H9 (cell line): ENCODE measurements around the gene ACYP2. TPM values are rescaled to one million over a fixed set of nuclear protein-coding genes. Genes with fewer than 3 reads are reported as not detected.

ENCODE experiments used
- DNase-seq: peaks from one replicate; pipeline ENCODE4 v3.0.0-alpha.2; 2017
- H2AFZ ChIP-seq: one replicate; pipeline ENCODE4 v1.6.1; 2013; ENCODE audit warnings: mild to moderate bottlenecking, low read length, control low read depth, moderate library complexity
- H2AK5ac ChIP-seq: 2 replicates; pipeline ENCODE4 v1.6.1; 2013; ENCODE audit warnings: low read length, control low read depth, mixed read lengths; ENCODE audit not compliant: insufficient read length
- H2BK120ac ChIP-seq: one replicate; pipeline ENCODE4 v1.6.1; 2013; ENCODE audit warnings: low read depth, mild to moderate bottlenecking, low read length, control low read depth, inconsistent platforms; ENCODE audit not compliant: poor library complexity, severe bottlenecking
- H2BK12ac ChIP-seq: 2 replicates; pipeline ENCODE4 v1.6.1; 2013; ENCODE audit warnings: low read length, control low read depth, mixed read lengths, low read depth; ENCODE audit not compliant: insufficient read length
- H2BK15ac ChIP-seq: 2 replicates; pipeline ENCODE4 v1.6.1; 2013; ENCODE audit warnings: low read depth, low read length, control low read depth
- H2BK20ac ChIP-seq: one replicate; pipeline ENCODE4 v1.6.1; 2013; ENCODE audit warnings: low read depth, mild to moderate bottlenecking, low read length, control low read depth, inconsistent platforms; ENCODE audit not compliant: poor library complexity, severe bottlenecking
- H2BK5ac ChIP-seq: 2 replicates; pipeline ENCODE4 v1.6.1; 2013; ENCODE audit warnings: low read length, control low read depth, mixed read lengths; ENCODE audit not compliant: insufficient read length
- H3K14ac ChIP-seq: 2 replicates; pipeline ENCODE4 v1.6.1; 2013; ENCODE audit warnings: low read length, control low read depth; ENCODE audit not compliant: insufficient read depth
- H3K18ac ChIP-seq: 2 replicates; pipeline ENCODE4 v1.6.1; 2013; ENCODE audit warnings: low read depth, mild to moderate bottlenecking, mixed read lengths, low read length, control low read depth; ENCODE audit not compliant: insufficient read length
- H3K23ac ChIP-seq: 2 replicates; pipeline ENCODE4 v1.6.1; 2013; ENCODE audit warnings: low read length, control low read depth, mixed read lengths, low read depth; ENCODE audit not compliant: insufficient read length
- H3K23me2 ChIP-seq: 2 replicates; pipeline ENCODE4 v1.6.1; 2013; ENCODE audit warnings: low read depth, mild to moderate bottlenecking, mixed read lengths, low read length, control low read depth; ENCODE audit not compliant: insufficient read length, poor library complexity, severe bottlenecking
- H3K27ac ChIP-seq: 2 replicates; pipeline ENCODE4 v1.5.1; 2013; ENCODE audit warnings: low read length, control low read depth, mixed read lengths, low read depth; ENCODE audit not compliant: insufficient read length
- H3K27me3 ChIP-seq: 2 replicates; pipeline ENCODE4 v1.6.1; 2013; ENCODE audit warnings: low read length, control low read depth, inconsistent platforms; ENCODE audit not compliant: insufficient read depth
- H3K4ac ChIP-seq: 2 replicates; pipeline ENCODE4 v1.6.1; 2013; ENCODE audit warnings: low read depth, mild to moderate bottlenecking, control low read depth, inconsistent platforms, low read length, moderate library complexity
- H3K4me1 ChIP-seq: 2 replicates; pipeline ENCODE4 v1.6.1; 2013; ENCODE audit warnings: low read length, control low read depth, inconsistent platforms; ENCODE audit not compliant: insufficient read depth
- H3K4me2 ChIP-seq: 2 replicates; pipeline ENCODE4 v1.6.1; 2013; ENCODE audit warnings: low read length, control low read depth, mixed read lengths; ENCODE audit not compliant: insufficient read length, insufficient read depth
- H3K56ac ChIP-seq: 2 replicates; pipeline ENCODE4 v1.6.1; 2013; ENCODE audit warnings: low read depth, mild to moderate bottlenecking, mixed read lengths, low read length, control low read depth; ENCODE audit not compliant: insufficient read length
- H3K79me1 ChIP-seq: 2 replicates; pipeline ENCODE4 v1.6.1; 2013; ENCODE audit warnings: low read depth, mild to moderate bottlenecking, moderate library complexity, low read length, control low read depth, inconsistent platforms; ENCODE audit not compliant: insufficient read depth, poor library complexity, severe bottlenecking
- H3K79me2 ChIP-seq: 2 replicates; pipeline ENCODE4 v1.6.1; 2013; ENCODE audit warnings: low read length, control low read depth, inconsistent platforms; ENCODE audit not compliant: insufficient read depth
- H3K9ac ChIP-seq: 2 replicates; pipeline ENCODE4 v1.6.1; 2013; ENCODE audit warnings: low read length, control low read depth, mixed read lengths; ENCODE audit not compliant: insufficient read length; ENCODE audit errors: extremely low read depth
- H3K9me3 ChIP-seq: one replicate; pipeline ENCODE4 v1.6.1; 2013; ENCODE audit warnings: low read depth, low read length, inconsistent platforms; ENCODE audit not compliant: control insufficient read depth
- H3T11ph ChIP-seq: one replicate; pipeline ENCODE4 v1.6.1; 2013; ENCODE audit warnings: mild to moderate bottlenecking, low read length, control low read depth, inconsistent platforms
- H4K20me1 ChIP-seq: one replicate; pipeline ENCODE4 v1.6.1; 2013; ENCODE audit not compliant: control insufficient read depth, insufficient read length, insufficient read depth
- H4K5ac ChIP-seq: 2 replicates; pipeline ENCODE4 v1.6.1; 2013; ENCODE audit warnings: low read depth, mild to moderate bottlenecking, mixed read lengths, low read length, control low read depth; ENCODE audit not compliant: insufficient read length
- H4K8ac ChIP-seq: replicated peaks from 2 replicates; pipeline ENCODE4 v1.6.1; 2013; ENCODE audit warnings: low read length, control low read depth, mixed read lengths, low read depth; ENCODE audit not compliant: insufficient read length
- H4K91ac ChIP-seq: 2 replicates; pipeline ENCODE4 v1.6.1; 2013; ENCODE audit warnings: low read depth, mild to moderate bottlenecking, moderate library complexity, mixed read lengths, low read length, control low read depth; ENCODE audit not compliant: insufficient read length
- H3K27ac Mint-ChIP-seq, 3 experiments: 2 replicates in 2 of 3; 3 replicates in 1 of 3; pipeline ENCODE4 v1.8.0; 2020 to 2021; ENCODE audit warnings: mixed read lengths in 3 of 3, mild to moderate bottlenecking in 1 of 3, moderate library complexity in 1 of 3
- H3K27me3 Mint-ChIP-seq: 2 replicates; pipeline ENCODE4 v1.8.0; 2021; ENCODE audit warnings: low read depth, mild to moderate bottlenecking, moderate library complexity, mixed read lengths
- H3K36me3 Mint-ChIP-seq, 3 experiments: 2 replicates in 2 of 3; 3 replicates in 1 of 3; pipeline ENCODE4 v1.8.0; 2020 to 2021; ENCODE audit warnings: low read depth in 3 of 3, mixed read lengths in 3 of 3; ENCODE audit not compliant: insufficient read depth in 1 of 3
- H3K4me1 Mint-ChIP-seq, 2 experiments: 2 replicates each; pipeline ENCODE4 v1.8.0; 2020; ENCODE audit warnings: mixed read lengths in 2 of 2
- H3K4me3 Mint-ChIP-seq, 2 experiments: 2 replicates in 1 of 2; 3 replicates in 1 of 2; pipeline ENCODE4 v1.8.0; 2020 to 2021; ENCODE audit warnings: mild to moderate bottlenecking in 2 of 2, mixed read lengths in 2 of 2, moderate library complexity in 1 of 2
- H3K9me3 Mint-ChIP-seq, 2 experiments: 2 replicates in 1 of 2; 3 replicates in 1 of 2; pipeline ENCODE4 v1.8.0; 2020; ENCODE audit warnings: mild to moderate bottlenecking in 2 of 2, mixed read lengths in 2 of 2, moderate library complexity in 1 of 2
- WGBS: extraction: QIAGEN DNeasy Blood & Tissue Kit; methylation state at CpG from one replicate; pipeline ENCODE4 v1.1.7; 2013; ENCODE audit warnings: missing lambda C conversion rate, low lambda C conversion rate, mixed read lengths; ENCODE audit not compliant: insufficient read length; ENCODE audit errors: extremely low coverage; 5-methylcytosine and 5-hydroxymethylcytosine counted together
- total RNA-seq: library from RNA; stranded (reverse); gene quantifications from 2 replicates; pipeline ENCODE4 v1.2.1, GENCODE V29; 2021
- TF ChIP-seq, protein P1 (sequence below): fragments of 200-600 bp; sonication (generic); conservative IDR thresholded peaks from 3 replicates; pipeline ENCODE4 v1.8.0; 2021; ENCODE audit warnings: antibody characterized with exemption, mild to moderate bottlenecking

The ACYP2 gene
- total RNA-seq, 1 experiment from 2014 or later, result 3.2 TPM

DNA sequence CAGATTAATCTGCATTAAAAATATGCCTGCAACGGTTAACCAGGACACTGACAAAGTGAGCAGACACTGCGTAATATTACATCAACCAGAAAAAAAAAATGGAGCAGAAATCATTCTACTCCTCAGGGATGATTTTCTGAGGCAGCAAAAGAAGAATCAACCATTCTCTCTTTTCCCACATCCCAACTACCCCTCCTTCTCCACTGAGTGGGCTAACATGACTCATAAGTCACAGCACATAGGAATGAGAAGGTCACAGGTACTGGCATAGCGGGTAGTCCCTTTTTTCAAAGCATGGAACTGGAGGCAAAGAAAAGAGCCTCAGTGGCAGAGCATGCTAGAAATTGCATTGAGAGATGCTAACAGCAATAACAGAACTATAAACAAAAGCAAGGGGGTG is 194.9 kb downstream of the ACYP2 start:
- no peak overlapping the region for H2BK120ac ChIP-seq
- no peak overlapping the region for H3K27ac Mint-ChIP-seq
- no peak overlapping the region for H3K18ac ChIP-seq
- H3K9ac ChIP-seq, result no peak overlapping the region
- no peak overlapping the region for H3K14ac ChIP-seq
- H3K27ac ChIP-seq, result no peak overlapping the region
- no peaks in the 10 kb centered on the region for H3K79me1 ChIP-seq
- H3K23ac ChIP-seq, result no peak overlapping the region
- H3T11ph ChIP-seq, result no peak overlapping the region
- no peak overlapping the region for H3K4me3 Mint-ChIP-seq
- H3K4me1 ChIP-seq, result no peaks in the 10 kb centered on the region
- no peak for DNase-seq
- no peak overlapping the region for H2BK20ac ChIP-seq
- H2AK5ac ChIP-seq, result no peak overlapping the region
- H3K23me2 ChIP-seq, result no peaks in the 10 kb centered on the region
- no peaks in the 10 kb centered on the region for H3K36me3 Mint-ChIP-seq
- no peak overlapping the region for H4K91ac ChIP-seq
- no peaks in the 10 kb centered on the region; the same call in 1 of the 2 replicates for H3K27me3 ChIP-seq
- no peaks in the 10 kb centered on the region for H3K9me3 Mint-ChIP-seq
- no CpG with 5 or more reads among the region's 3 CpGs for WGBS
- no peak overlapping the region for H3K56ac ChIP-seq
- H3K4me2 ChIP-seq, result no peak overlapping the region
- no peak overlapping the region for H2AFZ ChIP-seq
- H4K5ac ChIP-seq, result no peak overlapping the region
- no peak overlapping the region for H2BK12ac ChIP-seq
- H3K4me1 Mint-ChIP-seq, result no peaks in the 10 kb centered on the region
- H3K4ac ChIP-seq, result no peak overlapping the region
- no peaks in the 10 kb centered on the region for H4K20me1 ChIP-seq
- H3K79me2 ChIP-seq, result no peaks in the 10 kb centered on the region
- TF ChIP-seq, protein P1, sequence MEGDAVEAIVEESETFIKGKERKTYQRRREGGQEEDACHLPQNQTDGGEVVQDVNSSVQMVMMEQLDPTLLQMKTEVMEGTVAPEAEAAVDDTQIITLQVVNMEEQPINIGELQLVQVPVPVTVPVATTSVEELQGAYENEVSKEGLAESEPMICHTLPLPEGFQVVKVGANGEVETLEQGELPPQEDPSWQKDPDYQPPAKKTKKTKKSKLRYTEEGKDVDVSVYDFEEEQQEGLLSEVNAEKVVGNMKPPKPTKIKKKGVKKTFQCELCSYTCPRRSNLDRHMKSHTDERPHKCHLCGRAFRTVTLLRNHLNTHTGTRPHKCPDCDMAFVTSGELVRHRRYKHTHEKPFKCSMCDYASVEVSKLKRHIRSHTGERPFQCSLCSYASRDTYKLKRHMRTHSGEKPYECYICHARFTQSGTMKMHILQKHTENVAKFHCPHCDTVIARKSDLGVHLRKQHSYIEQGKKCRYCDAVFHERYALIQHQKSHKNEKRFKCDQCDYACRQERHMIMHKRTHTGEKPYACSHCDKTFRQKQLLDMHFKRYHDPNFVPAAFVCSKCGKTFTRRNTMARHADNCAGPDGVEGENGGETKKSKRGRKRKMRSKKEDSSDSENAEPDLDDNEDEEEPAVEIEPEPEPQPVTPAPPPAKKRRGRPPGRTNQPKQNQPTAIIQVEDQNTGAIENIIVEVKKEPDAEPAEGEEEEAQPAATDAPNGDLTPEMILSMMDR, result no peak
- H3K27me3 Mint-ChIP-seq, result no peaks in the 10 kb centered on the region
- H4K8ac ChIP-seq, result no peak overlapping the region
- no peak overlapping the region for H2BK5ac ChIP-seq
- H3K9me3 ChIP-seq, result no peaks in the 10 kb centered on the region
- H2BK15ac ChIP-seq, result no peak overlapping the region
